ENCODE data around the gene FMNL2.

FMNL2 gene

GRCh38 chr2:152339556-152340286, 4.7 kb downstream of the FMNL2 start:
- DNase-seq = no peak

- no peak for DNase-seq
These were observed 7.5 kb downstream of the FMNL2 start for GRCh38 chr2:152342259-152343046.

- no peak for DNase-seq
These were observed 8.5 kb downstream of the FMNL2 start for GRCh38 chr2:152343426-152343825.

GRCh38 chr2:152344579-152345195, 9.7 kb downstream of the FMNL2 start:
- DNase-seq = peak; percentile 87

- DNase-seq = no peak
These were observed 12.1 kb downstream of the FMNL2 start for GRCh38 chr2:152347076-152347475.

- DNase-seq = no peak
These were observed 13.4 kb downstream of the FMNL2 start for GRCh38 chr2:152348388-152348787.

GRCh38 chr2:152349416-152349815, 14.4 kb downstream of the FMNL2 start:
- DNase-seq = no peak

GRCh38 chr2:152350155-152350679, 15.2 kb downstream of the FMNL2 start:
- no peak for DNase-seq

- DNase-seq = no peak
These were observed 17.6 kb downstream of the FMNL2 start for GRCh38 chr2:152352616-152353015.

- DNase-seq = no peak
These were observed 18.4 kb downstream of the FMNL2 start for GRCh38 chr2:152353364-152353763.

GRCh38 chr2:152354069-152354755, 19.2 kb downstream of the FMNL2 start:
- DNase-seq = no peak

GRCh38 chr2:152354909-152355308, 19.9 kb downstream of the FMNL2 start:
- DNase-seq = no peak

- DNase-seq = no peak
These were observed 20.4 kb downstream of the FMNL2 start for GRCh38 chr2:152355409-152355831.

- DNase-seq = no peak
These were observed 24.8 kb downstream of the FMNL2 start for GRCh38 chr2:152359573-152360363.

- no peak for DNase-seq
These were observed 29.0 kb downstream of the FMNL2 start for GRCh38 chr2:152363936-152364335.

- no peak for DNase-seq
These were observed 32.8 kb downstream of the FMNL2 start for GRCh38 chr2:152367547-152368390.

- DNase-seq = peak; percentile 32
These were observed 34.3 kb downstream of the FMNL2 start for GRCh38 chr2:152369176-152369860.

GRCh38 chr2:152370783-152371182, 35.8 kb downstream of the FMNL2 start:
- no peak for DNase-seq

- DNase-seq = no peak
These were observed 37.5 kb downstream of the FMNL2 start for GRCh38 chr2:152372438-152372984.

- DNase-seq = no peak
These were observed 40.2 kb downstream of the FMNL2 start for GRCh38 chr2:152375174-152375573.
